HK-2 (cell line): ENCODE measurements around the gene KCNJ12.
"Not testable (repeated sequence)": the region's sequence is repeated elsewhere in the genome, so short reads cannot be mapped to it uniquely, and the experiment has no call there.

ENCODE experiments used
- DNase-seq: peaks from one replicate; pipeline ENCODE4 v3.0.0-alpha.2; 2018; ENCODE audit not compliant: unreplicated experiment

KCNJ12 gene

DNA sequence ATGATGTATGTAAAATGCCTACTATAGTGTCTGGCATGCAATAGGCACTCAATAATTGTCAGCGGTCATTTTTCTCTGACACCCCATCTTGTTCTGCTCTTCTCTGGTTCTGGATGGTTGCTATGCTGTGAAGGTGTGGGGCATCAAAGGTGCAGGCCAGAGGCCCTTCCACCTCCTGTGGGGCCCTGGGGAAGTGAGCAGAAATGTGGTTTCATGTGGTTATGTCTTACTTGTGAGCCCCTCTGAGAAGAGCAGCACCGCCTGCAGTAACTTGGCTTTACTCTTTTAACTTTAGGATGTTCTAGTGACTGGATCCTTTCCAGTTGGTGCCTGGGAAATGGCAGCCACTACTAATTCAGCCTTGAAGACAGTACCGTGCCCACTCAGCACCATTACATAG lies 32.1 kb downstream of the KCNJ12 start:
- DNase-seq, result not testable (repeated sequence)

- not testable (repeated sequence) for DNase-seq
Measured at GRCh38 chr17:21408766-21409300, 32.7 kb downstream of the KCNJ12 start.

DNA sequence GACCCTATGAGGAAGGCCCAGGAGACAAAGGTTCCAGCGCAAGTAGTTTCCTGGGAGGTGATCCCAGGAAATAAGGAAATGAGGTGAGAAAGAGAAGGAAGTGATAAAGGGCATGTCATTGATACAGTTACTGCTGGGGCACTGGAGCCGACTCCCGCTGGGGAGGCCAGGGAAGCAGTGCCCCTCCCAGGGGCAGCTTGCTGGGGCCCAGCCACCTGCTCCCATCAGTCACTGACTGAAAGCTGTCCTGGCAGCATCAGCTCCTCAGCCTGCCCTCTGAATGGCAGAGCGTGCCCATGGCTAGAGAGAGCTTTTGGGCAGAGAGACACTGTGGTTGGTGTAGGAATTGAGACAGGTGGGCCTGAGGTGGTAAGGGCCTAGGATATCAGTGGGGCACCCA lies 33.2 kb downstream of the KCNJ12 start:
- not testable (repeated sequence) for DNase-seq

- DNase-seq, result not testable (repeated sequence)
Measured at GRCh38 chr17:21409971-21410370, 33.8 kb downstream of the KCNJ12 start.

GRCh38 chr17:21410371-21410770 lies 34.2 kb downstream of the KCNJ12 start:
- not testable (repeated sequence) for DNase-seq

GRCh38 chr17:21410906-21411678 lies 34.9 kb downstream of the KCNJ12 start:
- DNase-seq, result not testable (repeated sequence)

GRCh38 chr17:21411679-21412205 lies 35.6 kb downstream of the KCNJ12 start:
- not testable (repeated sequence) for DNase-seq

DNA sequence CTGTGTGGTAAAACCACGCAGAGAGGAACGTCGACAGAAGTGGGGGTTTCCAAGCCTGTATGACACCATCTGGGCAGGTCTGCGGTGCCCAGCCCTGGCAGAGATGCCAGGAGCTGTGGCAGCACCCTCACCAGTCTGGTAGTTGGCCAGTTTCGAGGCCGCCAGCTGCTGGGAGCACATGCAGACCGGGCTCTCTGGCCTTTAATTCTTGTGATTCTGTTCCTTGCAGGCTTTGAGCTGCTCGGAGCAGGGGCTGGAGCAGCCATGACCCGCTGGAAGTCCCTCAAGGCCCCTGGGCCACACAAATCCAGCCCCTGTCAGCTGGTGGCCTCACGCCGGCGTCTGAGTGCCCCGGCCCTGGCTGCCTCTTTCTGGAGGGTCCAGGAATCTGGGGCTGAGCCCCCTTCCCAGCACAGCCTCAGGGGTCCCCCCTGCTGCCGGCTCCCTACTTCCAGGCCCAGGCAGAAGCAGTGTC lies 36.1 kb downstream of the KCNJ12 start:
- DNase-seq, result not testable (repeated sequence)

DNA sequence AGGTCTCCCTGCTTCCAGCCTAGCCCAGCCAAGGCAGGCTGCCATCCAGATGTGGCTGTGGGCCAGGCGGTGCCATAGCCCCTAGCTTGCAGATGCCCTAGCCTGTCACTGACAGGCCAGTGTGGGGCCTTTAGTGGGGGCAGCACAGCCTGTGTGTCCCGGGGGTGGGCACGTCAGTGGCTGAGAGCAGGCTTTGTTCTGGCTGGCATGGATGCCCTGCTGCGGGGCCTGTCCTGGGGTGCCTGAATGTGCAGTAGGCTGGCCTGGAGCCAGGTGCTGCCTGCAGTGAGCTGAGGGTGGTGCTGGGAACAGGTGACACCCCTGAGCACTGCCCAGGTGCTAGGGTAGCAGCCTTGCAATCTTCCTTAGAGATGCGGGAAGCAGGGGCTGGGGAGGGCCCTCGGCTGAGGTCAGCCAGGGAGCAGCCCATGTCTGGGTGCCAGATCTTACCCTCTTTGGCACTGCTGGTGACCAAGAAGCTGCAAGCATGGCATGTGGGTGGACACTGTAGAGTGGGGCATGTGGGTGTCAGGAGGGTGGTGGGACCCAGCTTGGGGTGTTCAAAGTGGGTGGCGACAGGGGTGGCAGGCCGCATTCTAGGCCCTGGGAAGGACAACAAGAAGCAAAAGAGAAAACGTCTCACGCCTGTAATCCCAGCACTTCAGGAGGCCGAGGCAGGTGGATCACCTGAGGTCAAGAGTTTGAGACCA lies 37.6 kb downstream of the KCNJ12 start:
- not testable (repeated sequence) for DNase-seq

GRCh38 chr17:21414616-21415015 lies 38.5 kb downstream of the KCNJ12 start:
- DNase-seq, result not testable (repeated sequence)

DNA sequence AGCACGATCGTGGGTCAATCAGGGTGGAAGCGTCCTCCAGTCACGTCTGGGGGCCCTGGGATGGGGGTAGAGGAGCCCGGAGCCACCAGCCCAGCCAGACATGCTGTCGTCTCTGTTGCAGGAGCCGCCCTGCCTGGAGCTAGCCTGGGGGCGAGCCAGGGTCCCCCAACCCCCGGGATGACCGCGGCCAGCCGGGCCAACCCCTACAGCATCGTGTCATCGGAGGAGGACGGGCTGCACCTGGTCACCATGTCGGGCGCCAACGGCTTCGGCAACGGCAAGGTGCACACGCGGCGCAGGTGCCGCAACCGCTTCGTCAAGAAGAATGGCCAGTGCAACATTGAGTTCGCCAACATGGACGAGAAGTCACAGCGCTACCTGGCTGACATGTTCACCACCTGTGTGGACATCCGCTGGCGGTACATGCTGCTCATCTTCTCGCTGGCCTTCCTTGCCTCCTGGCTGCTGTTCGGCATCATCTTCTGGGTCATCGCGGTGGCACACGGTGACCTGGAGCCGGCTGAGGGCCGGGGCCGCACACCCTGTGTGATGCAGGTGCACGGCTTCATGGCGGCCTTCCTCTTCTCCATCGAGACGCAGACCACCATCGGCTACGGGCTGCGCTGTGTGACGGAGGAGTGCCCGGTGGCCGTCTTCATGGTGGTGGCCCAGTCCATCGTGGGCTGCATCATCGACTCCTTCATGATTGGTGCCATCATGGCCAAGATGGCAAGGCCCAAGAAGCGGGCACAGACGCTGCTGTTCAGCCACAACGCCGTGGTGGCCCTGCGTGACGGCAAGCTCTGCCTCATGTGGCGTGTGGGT lies 39.2 kb downstream of the KCNJ12 start:
- DNase-seq, result not testable (repeated sequence)

DNA sequence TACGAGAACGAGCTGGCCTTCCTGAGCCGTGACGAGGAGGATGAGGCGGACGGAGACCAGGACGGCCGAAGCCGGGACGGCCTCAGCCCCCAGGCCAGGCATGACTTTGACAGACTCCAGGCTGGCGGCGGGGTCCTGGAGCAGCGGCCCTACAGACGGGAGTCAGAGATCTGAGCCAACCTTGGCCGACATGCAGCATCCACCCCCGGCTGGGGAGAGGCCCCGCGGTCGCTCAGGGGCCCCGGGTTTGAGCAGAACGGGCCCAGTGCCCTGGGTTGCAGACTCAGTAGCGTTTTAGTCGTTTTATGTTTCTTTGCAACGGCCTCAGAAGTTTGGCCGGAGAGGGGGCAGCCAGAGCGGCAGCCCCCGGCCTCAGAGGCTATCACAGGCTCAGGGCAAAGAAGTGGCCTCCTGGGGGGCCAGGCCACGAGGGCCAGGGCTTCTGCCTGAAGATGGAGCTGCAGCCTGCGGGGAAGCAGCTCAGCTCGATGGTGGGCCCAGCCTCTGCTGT lies 40.4 kb downstream of the KCNJ12 start:
- DNase-seq, result not testable (repeated sequence)

GRCh38 chr17:21417349-21417748 lies 41.2 kb downstream of the KCNJ12 start:
- DNase-seq, result not testable (repeated sequence)

GRCh38 chr17:21417921-21418320 lies 41.8 kb downstream of the KCNJ12 start:
- no peak for DNase-seq

DNA sequence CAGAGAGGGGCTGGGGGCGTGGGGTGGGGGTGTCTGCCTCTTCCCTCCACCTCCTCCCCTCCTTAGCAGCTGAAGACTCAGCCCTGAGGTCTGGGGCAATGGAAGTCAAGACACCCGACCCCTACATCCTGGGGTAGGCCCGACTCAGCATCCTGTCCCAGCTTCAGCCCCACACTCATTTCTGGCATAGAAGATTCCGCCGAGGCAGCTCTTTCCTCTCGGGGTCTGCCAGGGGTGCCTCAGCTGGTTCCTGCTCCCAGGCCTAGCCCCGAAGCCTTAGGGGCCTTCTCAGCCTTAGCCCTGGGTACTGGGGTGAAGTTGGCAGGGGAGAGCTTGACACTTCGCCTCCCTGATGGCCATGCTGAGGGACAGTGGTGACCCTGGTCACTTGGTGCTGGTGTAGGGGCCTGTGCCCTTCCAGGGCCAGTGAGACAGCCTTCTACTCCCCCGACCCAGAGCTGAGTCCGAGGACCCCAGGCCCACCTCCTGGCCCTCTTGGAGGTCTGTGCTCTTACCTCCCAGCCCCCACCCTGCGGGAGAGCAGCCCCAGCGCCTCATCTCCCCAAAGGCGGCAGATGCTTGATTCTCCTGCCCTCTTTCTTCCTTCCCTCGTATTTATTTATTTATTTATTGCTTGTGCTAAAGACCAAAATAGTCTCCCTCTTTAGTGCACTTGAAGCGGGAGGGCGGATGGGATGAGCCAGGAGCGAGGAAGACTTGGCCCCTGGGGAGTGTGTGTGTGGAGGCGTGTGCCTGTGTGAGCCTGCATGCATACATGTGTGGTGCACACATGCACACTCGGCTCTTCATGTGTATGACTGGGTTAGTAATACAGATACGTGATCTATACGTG lies 42.5 kb downstream of the KCNJ12 start:
- DNase-seq, result no peak

DNA sequence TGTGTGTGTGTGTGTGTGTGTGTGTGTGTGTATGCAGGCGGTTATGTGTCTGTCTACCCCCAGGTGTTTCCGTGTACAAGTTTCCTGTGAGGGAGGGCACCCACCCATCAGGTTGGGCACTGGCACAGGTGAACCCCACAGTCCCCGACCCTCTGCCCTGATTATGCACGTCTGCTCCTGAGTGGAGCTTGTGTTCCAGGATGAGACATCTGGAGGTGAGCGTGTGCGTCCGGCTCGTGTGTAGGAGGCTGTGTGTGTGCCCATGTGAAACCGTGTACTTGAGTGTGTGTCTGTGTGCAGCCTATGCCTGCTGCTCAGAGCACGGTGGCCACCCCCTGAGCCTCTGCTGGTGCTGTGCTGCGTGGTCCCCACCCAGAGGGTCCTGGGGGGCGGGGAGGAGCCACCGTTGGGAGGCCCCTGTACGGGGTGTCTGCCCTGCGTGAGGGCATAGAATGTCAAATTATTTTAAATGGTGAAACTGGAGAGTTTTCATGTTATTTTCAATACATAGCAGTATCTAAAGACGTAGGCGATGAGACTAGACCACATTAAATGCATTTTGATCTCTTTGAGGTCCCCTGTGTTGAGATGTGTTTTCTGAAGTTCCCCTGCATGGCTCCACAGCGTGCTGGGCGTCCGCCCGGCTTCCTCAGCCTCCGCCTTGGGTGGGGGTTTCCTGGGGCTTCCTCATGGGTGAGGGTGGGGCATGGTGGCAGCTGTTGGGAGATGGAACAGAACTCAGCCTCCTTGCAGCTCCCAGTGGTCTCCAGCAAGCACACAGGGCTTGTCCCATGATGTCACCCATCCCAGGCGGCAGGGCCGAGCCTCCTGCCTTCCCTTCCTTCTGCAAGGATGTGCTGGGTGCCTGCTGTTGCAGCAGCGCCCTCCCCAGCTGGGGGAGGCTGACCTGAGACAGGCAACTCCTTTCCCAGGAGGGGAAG lies 43.4 kb downstream of the KCNJ12 start:
- DNase-seq, result no peak

- not testable (repeated sequence) for DNase-seq
Measured at GRCh38 chr17:21420503-21421090, 44.4 kb downstream of the KCNJ12 start.

- DNase-seq, result not testable (repeated sequence)
Measured at GRCh38 chr17:21421421-21422310, 45.5 kb downstream of the KCNJ12 start.
